ENCODE measurements around the gene FBLN1. TPM values are rescaled to one million over a fixed set of nuclear protein-coding genes. Genes with fewer than 3 reads are reported as not detected.

Gene FBLN1
- polyA plus RNA-seq, 1 of the 3 experiments (the other 2 are of a cell fraction) = 147 TPM

- no peak for TF ChIP-seq REST (IDR thresholded peaks at IDR 0.05; ENCODE audit: low read depth, low read length)
Observed at GRCh38 chr22:45516923-45517675, 14.4 kb downstream of the FBLN1 start (continued).

- 92% methylated on average over 7 of the region's 7 CpGs for WGBS (ENCODE audit: low lambda C conversion rate)
- no peak overlapping the region for H2AFZ ChIP-seq (ENCODE audit: low read depth)
- CTCF ChIA-PET = interaction anchor here (1.2 to 1.5 kb wide), 2 partner anchors 14 to 36 kb away, joined by 3 to 4 read pairs; no protein-coding TSS in a partner anchor
Observed at GRCh38 chr22:45518136-45518535, 15.5 kb downstream of the FBLN1 start.

More at GRCh38 chr22:45518136-45518535, 15.5 kb downstream of the FBLN1 start:
- no peak overlapping the region for H3K4me3 ChIP-seq (ENCODE audit: low read depth in 2 of 2, low read length in 1 of 2)
- no peaks in the 10 kb centered on the region for H3K9me3 ChIP-seq
- no peak for TF ChIP-seq EZH2phosphoT487 (IDR thresholded peaks at IDR 0.05; ENCODE audit: borderline replicate concordance, low read depth)
- TF ChIP-seq REST (IDR thresholded peaks at IDR 0.05; ENCODE audit: low read depth, low read length) = no peak
- TF ChIP-seq POLR2AphosphoS5 (IDR thresholded peaks at IDR 0.05; ENCODE audit: low read depth, low read length) = no peak
- no peaks in the 10 kb centered on the region for H4K20me1 ChIP-seq (ENCODE audit: insufficient read depth)
- H3K4me2 ChIP-seq = no peak overlapping the region
- H3K9ac ChIP-seq = no peak overlapping the region
- H3K4me1 ChIP-seq (ENCODE audit: control insufficient read depth in 1 of 2, insufficient read depth in 2 of 2, low read depth in 1 of 2, low read length in 1 of 2) = peaks cover 0 to 36% of the 10 kb centered on the region in 2 experiments; a peak in 1 of 4 replicates
- no peak for DNase-seq
- POLR2A ChIA-PET = no interaction called here
- H3K36me3 ChIP-seq (replicated peaks in 1 of 2; ENCODE audit: control insufficient read depth in 1 of 2, insufficient read depth in 2 of 2, low read length in 1 of 2) = peaks cover 0 to 5% of the 10 kb centered on the region in 2 experiments
- no peak overlapping the region for H3K27ac ChIP-seq (ENCODE audit: low read depth in 2 of 2, low read length in 1 of 2)
- H3F3A ChIP-seq (replicated peaks; ENCODE audit: insufficient read depth) = no peaks in the 10 kb centered on the region
- no peaks in the 10 kb centered on the region for H3K27me3 ChIP-seq (ENCODE audit: insufficient read depth)
- H3K9me2 ChIP-seq = no peaks in the 10 kb centered on the region
- peaks cover 15% of the 10 kb centered on the region; the same call in 1 of the 2 replicates for H3K79me2 ChIP-seq (ENCODE audit: insufficient read depth)
